Endothelial cell of umbilical vein (primary cell): ENCODE results near the gene RBPJ. TPM values are rescaled to one million over a fixed set of nuclear protein-coding genes. Genes with fewer than 3 reads are reported as not detected.

Experiments
- BruUV-seq: library from RNA; stranded (reverse); fragments of 400-500 nt; replicated peaks from 2 replicates; lab custom pipeline; 2021; lab: Mats Ljungman, UMichigan
- CTCF ChIA-PET: fragments of 300-600, 350-600 bp; sonication (Branson Sonifier 250); formaldehyde crosslinking; loops from one replicate; lab custom pipeline; 2021; ENCODE audit warnings: antibody characterized with exemption, inconsistent platforms; lab: Charles Lee
- POLR2A ChIA-PET: fragments of 300-600, 350-600 bp; sonication (Branson Sonifier 250); formaldehyde crosslinking; loops from one replicate; lab custom pipeline; 2021; ENCODE audit warnings: antibody characterized with exemption, inconsistent platforms; lab: Charles Lee
- DNase-seq: peaks from one replicate; pipeline ENCODE4 v3.0.0-alpha.2; 2011; ENCODE audit warnings: low read depth, low spot score
- FAIRE-seq: peaks from 2 replicates; lab custom pipeline; 2011; peaks lifted over from hg19 to GRCh38; lab: Jason Lieb, UNC
- H2AFZ ChIP-seq: 2 replicates; pipeline ENCODE4 v1.6.0; 2012; ENCODE audit warnings: low read depth, low read length, control low read depth, inconsistent platforms
- H3K27ac ChIP-seq: 2 replicates; pipeline ENCODE4 v1.5.1; 2011; ENCODE audit warnings: low read depth, mild to moderate bottlenecking, control low read depth, low read length, moderate library complexity; ENCODE audit not compliant: insufficient read depth
- H3K27me3 ChIP-seq, 2 experiments: 2 replicates each; pipeline versions ENCODE4 v1.6.0 to v1.6.1; 2011; ENCODE audit warnings: low read length in 2 of 2, mixed read lengths in 1 of 2; ENCODE audit not compliant: control insufficient read depth in 2 of 2, insufficient read depth in 2 of 2
- H3K36me3 ChIP-seq, 2 experiments: 2 replicates in 1 of 2; 3 replicates in 1 of 2; pipeline ENCODE4 v1.5.1; 2011; ENCODE audit warnings: low read length in 2 of 2, mild to moderate bottlenecking in 1 of 2, moderate library complexity in 1 of 2; ENCODE audit not compliant: control insufficient read depth in 2 of 2, insufficient read depth in 2 of 2; ENCODE audit errors: extremely low read depth in 1 of 2
- H3K4me1 ChIP-seq: 3 replicates; pipeline ENCODE4 v1.5.1; 2011; ENCODE audit warnings: mild to moderate bottlenecking, low read length; ENCODE audit not compliant: control insufficient read depth, insufficient read depth; ENCODE audit errors: extremely low read depth
- H3K4me2 ChIP-seq: 2 replicates; pipeline ENCODE4 v1.6.1; 2011; ENCODE audit warnings: low read length, control low read depth, mixed read lengths; ENCODE audit not compliant: insufficient read depth
- H3K4me3 ChIP-seq, 3 experiments: fragments of 200-600 bp in 1 of 3; sonication (generic), shearing (Covaris generic) in 1 of 3; replicated peaks in 1 of 3; 2 replicates each; pipeline ENCODE4 v1.5.1; 2011 to 2016; ENCODE audit warnings: control low read depth in 3 of 3, low read length in 3 of 3, mild to moderate bottlenecking in 2 of 3, inconsistent platforms in 1 of 3, low read depth in 1 of 3, moderate library complexity in 1 of 3; ENCODE audit not compliant: insufficient read depth in 1 of 3
- H3K79me2 ChIP-seq: 2 replicates; pipeline ENCODE4 v1.6.0; 2012; ENCODE audit warnings: low read length, inconsistent platforms; ENCODE audit not compliant: control insufficient read depth, insufficient read depth
- H3K9ac ChIP-seq: replicated peaks from 2 replicates; pipeline ENCODE3; 2011; ENCODE audit warnings: low read length, control low read depth; ENCODE audit not compliant: insufficient read depth; ENCODE audit errors: extremely low read depth
- H3K9me1 ChIP-seq: replicated peaks from 3 replicates; pipeline ENCODE4 v1.6.0; 2011; ENCODE audit warnings: mild to moderate bottlenecking, low read length; ENCODE audit not compliant: control insufficient read depth, insufficient read depth; ENCODE audit errors: extremely low read depth
- H3K9me3 ChIP-seq: replicated peaks from 2 replicates; pipeline ENCODE4 v1.5.1; 2012; ENCODE audit warnings: low read length, inconsistent platforms; ENCODE audit not compliant: control insufficient read depth, insufficient read depth
- H4K20me1 ChIP-seq: replicated peaks from 2 replicates; pipeline ENCODE3; 2011; ENCODE audit warnings: mild to moderate bottlenecking, low read length; ENCODE audit not compliant: control insufficient read depth, insufficient read depth; ENCODE audit errors: extremely low read depth
- CTCF ChIP-seq, 2 donors: IDR thresholded peaks; 1 replicate in 1 of 2; 2 replicates in 1 of 2; pipeline ENCODE4 v1.5.1; 2011; ENCODE audit warnings: low read length in 2 of 2, mild to moderate bottlenecking in 2 of 2, moderate library complexity in 2 of 2, control low read depth in 1 of 2, inconsistent platforms in 1 of 2, low read depth in 1 of 2; ENCODE audit not compliant: insufficient read depth in 1 of 2; ENCODE audit errors: extremely low read depth in 1 of 2
- EZH2 ChIP-seq: IDR thresholded peaks from 2 replicates; pipeline ENCODE4 v1.6.1; 2012; ENCODE audit warnings: borderline replicate concordance, low read depth, mild to moderate bottlenecking, moderate library complexity, low read length, inconsistent platforms; ENCODE audit not compliant: severe bottlenecking
- FOS ChIP-seq: IDR thresholded peaks from 2 replicates; pipeline ENCODE4 v1.6.1; 2011; ENCODE audit warnings: mild to moderate bottlenecking, low read length, moderate library complexity, borderline replicate concordance; ENCODE audit not compliant: insufficient read depth
- GATA2 ChIP-seq: IDR thresholded peaks from 2 replicates; pipeline ENCODE4 v1.7.0; 2011; ENCODE audit warnings: low read depth, mild to moderate bottlenecking, moderate library complexity, mixed read lengths, low read length; ENCODE audit not compliant: insufficient read length, insufficient read depth
- JUN ChIP-seq: IDR thresholded peaks from 2 replicates; pipeline ENCODE4 v1.6.1; 2011; ENCODE audit warnings: borderline replicate concordance, low read depth; ENCODE audit not compliant: insufficient read length, insufficient read depth
- MAX ChIP-seq: IDR thresholded peaks from 2 replicates; pipeline ENCODE4 v1.6.1; 2011; ENCODE audit not compliant: insufficient read depth, insufficient read length
- MYC ChIP-seq: IDR thresholded peaks from one replicate; pipeline ENCODE4 v1.6.1; 2011; ENCODE audit warnings: mild to moderate bottlenecking, low read depth, low read length
- POLR2A ChIP-seq: IDR thresholded peaks from 2 replicates; pipeline ENCODE4 v1.6.1; 2012; ENCODE audit warnings: low read depth, mild to moderate bottlenecking, control low read depth, low read length
- POLR2AphosphoS5 ChIP-seq: IDR thresholded peaks from 2 replicates; pipeline ENCODE4 v1.6.1; 2012; ENCODE audit warnings: low read depth, mild to moderate bottlenecking, control low read depth, low read length, moderate library complexity; ENCODE audit not compliant: insufficient read depth
- dilution Hi-C: fragments of 300-500 bp; cut with MboI; formaldehyde crosslinking; loops from one replicate; pipeline ENCODE4 v1.15.0; 2019; ENCODE audit warnings: low sequenced_read_pairs; ENCODE audit not compliant: extremely low pct_ligation_motif_present
- intact Hi-C: fragments of 100-400 bp; cut with micrococcal nuclease; formaldehyde crosslinking; loops from one replicate; pipeline ENCODE4 v1.10.0; 2022
- polyA plus RNA-seq, 4 experiments: library from polyadenylated mRNA; depleted of rRNA in 3 of 4; stranded (reverse) in 3 of 4; unstranded in 1 of 4; fragments of >200 nt; gene quantifications; 2 replicates each; pipeline versions ENCODE4 v1.2.1 to v1.2.3, GENCODE V29; 2011 to 2012; ENCODE audit warnings: missing spikeins in 1 of 4
- total RNA-seq: library from RNA; stranded (reverse); gene quantifications from 2 replicates; pipeline ENCODE4 v1.2.3, GENCODE V29; 2021

The RBPJ gene
- total and polyA plus RNA-seq, 2 donors (not counting 3 experiments of a cell fraction or from before 2014, with no cell fraction given): 17.0 to 42.9 TPM

DNA sequence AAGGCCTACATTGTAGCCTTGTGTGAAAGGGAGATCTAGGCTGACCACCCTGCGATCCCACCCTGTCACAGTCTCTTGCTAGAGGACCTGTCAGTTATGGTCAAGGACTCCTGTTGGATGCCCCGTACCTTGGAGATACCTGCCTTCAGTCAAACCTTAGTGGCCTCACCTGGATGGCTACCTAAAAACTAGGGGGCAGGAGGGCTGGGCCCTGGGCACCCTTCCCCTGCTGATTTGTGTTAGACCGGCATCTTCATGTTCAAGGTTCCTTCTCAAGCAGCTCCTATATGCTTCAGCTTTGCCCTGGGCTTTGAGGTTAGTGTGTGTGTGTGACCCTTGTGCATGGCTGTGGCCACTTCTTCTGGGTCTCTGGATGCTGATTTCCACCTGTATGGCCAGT, 134.1 kb downstream of the RBPJ start:
- no peaks in the 10 kb centered on the region for H4K20me1 ChIP-seq
- H3K79me2 ChIP-seq: no peaks in the 10 kb centered on the region
- ChIA-PET CTCF (no interaction called here), POLR2A (no interaction called here)
- H3K27me3 ChIP-seq: peaks cover 4 to 15% of the 10 kb centered on the region in 2 experiments
- H3K9ac ChIP-seq: no peak overlapping the region
- TF ChIP-seq POLR2A: no peak
- no peak for TF ChIP-seq FOS
- TF ChIP-seq MYC: no peak
- TF ChIP-seq GATA2: no peak
- no peak for TF ChIP-seq JUN
- no peak for TF ChIP-seq MAX
- TF ChIP-seq EZH2: no peak
- no peak for TF ChIP-seq POLR2AphosphoS5
- no peak for TF ChIP-seq CTCF (IDR thresholded peaks at IDR 0.05; ENCODE audit: extremely low read depth in 1 of 2, insufficient read depth in 1 of 2, low read depth in 1 of 2, low read length in 2 of 2)
- H2AFZ ChIP-seq: no peak overlapping the region
- H3K27ac ChIP-seq: no peak overlapping the region
- H3K36me3 ChIP-seq: no peaks in the 10 kb centered on the region
- no peaks in the 10 kb centered on the region for H3K9me1 ChIP-seq
- intact Hi-C loops (loop anchor here (5.0 kb wide), 1 partner anchor 127 kb away; the partner anchor contains the start of gene TBC1D19), dilution Hi-C loops (no loop called here)
- H3K4me1 ChIP-seq: no peaks in the 10 kb centered on the region
- no peaks in the 10 kb centered on the region for H3K9me3 ChIP-seq
- H3K4me3 ChIP-seq: no peak overlapping the region
- no TSS peak for BruUV-seq
- FAIRE-seq: no peak
- DNase-seq: no peak
- no peak overlapping the region for H3K4me2 ChIP-seq
